GM21447 (cell line): Measurements from ENCODE around the gene CCDC117.
A peak's percentile ranks its signal among the peaks of the same experiment; 100 is the strongest.

Experiments
- ATAC-seq: cut with Tn5 transposase; IDR thresholded peaks from one replicate; pipeline ENCODE4 v1.9.1; 2021; ENCODE audit not compliant: unreplicated experiment

The CCDC117 gene

DNA sequence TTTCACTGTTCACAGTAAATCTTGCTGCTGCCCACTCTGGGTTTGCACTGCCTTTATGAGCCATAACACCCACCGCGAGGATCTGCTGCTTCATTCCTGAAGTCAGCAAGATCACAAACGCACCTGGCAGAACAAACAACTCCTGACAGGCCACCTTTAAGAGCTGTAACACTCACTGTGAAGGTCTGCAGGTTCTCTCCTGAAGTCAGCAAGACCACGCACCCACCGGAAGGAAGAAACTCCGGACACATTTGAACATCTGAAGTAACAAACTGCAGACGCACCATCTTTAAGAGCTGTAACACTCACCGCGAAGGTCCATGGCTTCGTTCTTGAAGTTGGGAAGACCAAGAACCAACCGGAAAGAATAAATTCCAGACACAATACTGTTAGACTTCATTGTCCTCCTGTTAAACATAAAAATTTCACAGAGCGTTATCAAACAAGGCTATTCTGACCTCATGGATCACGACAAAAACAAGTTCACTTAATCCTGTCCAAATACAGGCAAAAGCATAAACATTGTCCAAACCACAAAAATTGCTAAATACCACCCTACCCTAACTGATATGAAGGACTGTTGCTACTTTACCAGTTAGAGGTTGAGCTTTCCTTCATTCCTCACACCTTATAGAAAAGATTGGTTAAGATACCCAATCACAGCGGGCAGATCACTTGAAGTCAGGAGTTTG is 3.0 kb upstream of the CCDC117 start:
- ATAC-seq, result no peak

DNA sequence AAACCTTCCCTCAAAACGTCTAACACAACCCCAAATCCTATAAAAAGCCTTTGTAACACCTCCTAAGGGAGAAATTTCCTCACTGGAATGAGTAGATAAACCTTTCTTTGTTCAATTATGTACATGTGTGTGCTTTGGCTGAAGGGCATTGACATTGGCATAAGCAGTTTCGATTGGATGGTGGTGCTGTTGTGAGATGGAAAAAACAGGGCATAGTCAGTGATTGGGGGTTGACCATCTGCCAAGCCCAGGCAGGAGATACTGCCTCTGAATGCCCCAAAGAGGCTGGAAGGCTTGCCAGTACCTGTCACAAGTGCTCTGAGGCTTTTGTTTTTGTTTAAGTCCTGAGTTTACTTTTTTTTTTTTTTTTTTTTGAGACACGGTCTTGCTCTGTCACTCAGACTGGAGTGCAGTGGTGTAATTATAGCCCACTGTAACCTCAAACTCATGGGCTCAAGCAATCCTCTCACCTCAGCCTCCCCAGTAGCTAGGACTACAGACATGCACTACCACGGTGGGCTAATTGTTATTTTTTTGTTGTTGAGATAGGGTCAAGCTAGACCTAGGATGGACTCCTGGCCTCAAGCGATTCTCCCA is 1.2 kb upstream of the CCDC117 start:
- ATAC-seq, result no peak

DNA sequence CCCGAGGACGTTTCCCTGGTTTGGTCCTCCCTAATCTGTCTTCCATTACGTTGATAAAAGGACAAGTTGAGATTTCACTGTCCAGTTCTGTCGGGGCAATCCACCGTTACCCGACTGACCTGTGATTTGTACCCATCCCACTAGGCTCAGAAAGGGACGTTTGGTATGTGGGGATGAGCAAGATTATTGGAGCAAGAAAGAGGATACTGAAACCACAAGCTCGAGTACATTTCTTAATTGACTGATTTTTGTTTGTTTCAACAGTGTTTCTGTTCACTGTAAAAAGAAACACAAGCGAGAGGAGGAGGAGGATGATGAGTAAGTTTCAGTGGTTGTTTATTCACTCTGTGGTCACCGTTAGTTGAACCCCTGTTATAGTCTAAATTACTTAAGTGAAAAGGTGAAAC is 969 bp downstream of the CCDC117 start:
- peak; percentile 31 for ATAC-seq

DNA sequence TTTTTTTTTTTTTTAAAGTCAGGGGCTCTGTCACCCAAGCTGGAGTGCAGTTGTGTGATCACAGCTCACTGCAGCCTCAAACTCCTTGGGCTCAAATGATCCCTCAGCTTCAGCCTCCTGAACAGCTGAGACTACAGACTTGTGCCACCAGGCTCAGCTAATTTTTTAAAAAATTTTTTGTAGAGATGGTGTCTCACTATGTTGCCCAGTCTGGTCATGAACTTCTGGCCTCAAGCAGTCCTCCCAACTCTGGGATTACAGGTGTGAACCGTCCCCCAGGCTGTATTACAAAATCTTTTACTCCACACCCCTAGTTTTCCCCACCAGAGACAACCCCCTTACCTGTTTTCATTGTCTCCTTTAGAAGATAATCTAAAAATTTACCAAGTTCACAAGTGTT is 1.9 kb downstream of the CCDC117 start:
- ATAC-seq, result no peak

DNA sequence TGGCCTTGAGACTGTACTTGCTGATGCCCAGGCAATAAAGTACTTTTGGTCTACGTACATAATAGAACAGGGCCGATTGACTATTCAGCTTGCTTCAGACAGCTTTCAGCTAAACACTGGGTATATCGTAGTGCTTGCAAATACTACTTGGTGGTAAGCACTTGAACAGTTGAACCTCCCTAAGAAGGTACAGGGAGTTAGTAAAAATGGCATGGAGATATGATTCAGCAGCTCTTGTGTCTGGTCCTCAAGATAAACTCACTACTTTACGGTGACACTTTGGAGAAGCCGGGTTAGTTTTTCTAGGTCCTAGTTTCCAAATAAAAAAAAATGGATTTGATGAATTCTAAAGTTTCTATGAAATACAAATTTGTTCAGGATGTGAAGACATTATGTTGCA is 7.3 kb downstream of the CCDC117 start:
- ATAC-seq, result no peak

DNA sequence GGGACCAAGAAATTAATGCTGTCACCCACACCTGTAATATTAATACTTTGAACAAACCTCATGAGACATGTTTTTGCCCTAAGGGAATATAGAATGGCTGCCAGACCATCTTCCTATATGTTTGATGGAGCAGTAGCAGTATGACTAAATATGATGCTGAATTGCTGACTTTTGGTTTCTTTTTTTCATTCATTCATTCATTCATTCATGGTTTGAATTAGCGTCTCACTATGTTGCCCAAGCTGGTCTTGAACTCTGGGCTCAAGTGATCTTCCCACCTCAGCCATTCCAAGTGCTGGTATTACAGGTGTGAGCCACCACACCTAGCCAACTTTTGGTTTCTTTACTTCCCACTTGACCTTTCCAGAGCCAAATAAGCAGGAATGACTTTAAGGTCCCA is 7.8 kb downstream of the CCDC117 start:
- ATAC-seq, result no peak

DNA sequence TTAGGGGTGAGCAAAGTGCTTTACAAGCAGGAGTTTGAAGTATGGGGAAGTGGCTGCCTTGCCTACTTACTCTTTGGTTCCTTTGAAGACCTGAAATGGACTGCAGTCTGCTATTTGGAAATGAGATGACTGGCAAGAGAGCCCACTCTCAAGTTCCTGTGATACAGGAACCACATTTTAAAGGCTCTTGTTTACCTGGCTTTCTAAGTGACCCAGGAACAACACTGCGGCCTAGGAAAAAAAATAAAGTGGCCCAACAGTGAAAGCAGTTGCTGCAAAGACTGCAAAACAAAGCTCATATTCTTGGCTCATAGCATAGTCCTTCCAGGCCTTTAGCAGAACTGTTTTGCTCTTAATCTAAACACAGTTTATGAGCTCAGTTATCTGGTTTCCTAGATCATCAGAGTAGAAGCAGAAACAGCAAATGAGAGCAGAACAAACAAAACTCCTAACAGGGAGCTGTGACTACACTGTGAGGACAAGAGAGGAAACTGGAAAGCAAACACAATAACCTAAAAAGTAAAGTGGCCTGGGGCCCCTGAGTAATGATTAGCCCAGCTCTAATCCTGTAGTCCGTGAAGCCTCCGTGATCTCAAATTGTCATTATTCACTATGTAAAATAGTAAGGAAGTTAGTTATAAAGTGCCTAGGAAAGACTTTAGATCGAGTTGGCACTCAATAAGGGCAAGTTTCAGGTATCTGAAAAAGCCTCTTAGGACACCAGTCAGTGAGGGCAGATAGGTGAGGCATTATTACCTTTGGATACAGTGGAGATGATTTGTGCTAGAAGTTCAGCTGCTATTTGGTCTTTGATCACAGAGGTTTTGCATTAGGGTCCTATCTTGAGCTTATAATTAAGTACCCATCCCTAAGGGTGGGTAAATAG is 11.5 kb downstream of the CCDC117 start:
- no peak for ATAC-seq

DNA sequence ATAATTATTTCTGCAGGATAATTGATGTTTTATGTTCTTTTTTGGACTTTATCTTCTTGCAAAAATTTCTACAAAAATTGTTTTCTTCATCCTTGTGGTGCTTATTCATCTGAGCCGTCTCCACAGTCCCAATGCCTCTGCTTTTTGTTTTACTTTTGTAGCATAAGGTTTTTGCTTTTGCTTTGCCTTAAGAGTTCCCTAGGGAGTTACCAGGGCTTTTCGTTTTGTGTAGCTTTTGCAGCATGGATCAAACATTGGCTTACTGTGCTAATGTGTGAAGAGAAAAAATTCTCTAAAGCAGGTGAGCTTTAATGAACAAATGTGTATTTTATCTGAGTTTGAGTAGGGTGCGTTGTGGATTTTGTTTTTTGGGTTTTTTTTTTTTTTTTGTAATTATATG is 16.1 kb downstream of the CCDC117 start:
- no peak for ATAC-seq

DNA sequence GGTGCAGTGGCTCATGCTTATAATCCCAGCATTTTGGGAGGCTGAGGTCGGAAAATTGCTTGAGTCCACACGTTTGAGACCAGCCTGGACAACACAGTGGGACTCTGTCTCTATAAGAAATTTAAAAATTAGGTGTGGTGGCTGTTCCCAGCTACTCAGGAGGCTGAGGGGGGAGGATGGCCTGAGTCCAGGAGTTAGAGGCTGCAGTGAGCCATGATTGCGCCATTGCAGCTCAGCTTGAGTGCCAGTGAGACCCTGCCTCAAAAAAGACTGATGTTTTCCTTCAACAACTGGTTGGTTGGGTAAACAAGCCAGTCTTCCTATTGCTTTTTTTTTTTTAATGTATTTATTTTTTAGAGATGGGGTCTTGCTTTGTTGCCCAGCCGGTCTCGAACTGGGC is 18.6 kb downstream of the CCDC117 start:
- ATAC-seq, result no peak

DNA sequence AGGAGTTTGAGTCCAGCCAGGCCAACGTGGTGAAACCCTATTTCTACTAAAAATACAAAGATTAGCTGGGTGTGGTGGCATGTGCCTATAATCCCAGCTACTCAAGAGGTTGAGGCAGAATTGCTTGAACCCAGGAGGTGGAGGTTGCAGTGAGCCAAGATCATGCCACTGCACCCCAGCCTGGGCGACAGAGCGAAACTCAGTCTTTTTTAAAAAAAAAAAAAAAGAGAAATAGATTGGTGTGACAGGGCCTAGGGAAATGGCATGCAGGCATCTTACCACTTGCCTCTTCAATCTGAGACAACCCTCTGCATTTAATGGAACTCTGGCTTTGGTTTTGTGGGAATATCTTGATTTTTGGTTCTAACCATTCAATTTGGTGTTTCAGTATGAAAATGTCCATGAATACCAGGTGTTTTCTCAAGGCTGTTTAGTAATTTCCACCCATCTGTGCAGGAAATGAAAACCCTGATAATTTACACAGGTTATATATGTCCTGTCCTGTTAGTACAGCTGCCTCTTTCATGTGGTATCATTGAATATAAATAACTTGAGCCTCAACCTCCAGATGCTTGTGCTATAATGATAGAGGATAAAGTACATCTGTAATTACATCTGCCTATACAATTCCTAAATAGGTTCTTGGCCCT is 19.5 kb downstream of the CCDC117 start:
- peak; percentile 61 for ATAC-seq

DNA sequence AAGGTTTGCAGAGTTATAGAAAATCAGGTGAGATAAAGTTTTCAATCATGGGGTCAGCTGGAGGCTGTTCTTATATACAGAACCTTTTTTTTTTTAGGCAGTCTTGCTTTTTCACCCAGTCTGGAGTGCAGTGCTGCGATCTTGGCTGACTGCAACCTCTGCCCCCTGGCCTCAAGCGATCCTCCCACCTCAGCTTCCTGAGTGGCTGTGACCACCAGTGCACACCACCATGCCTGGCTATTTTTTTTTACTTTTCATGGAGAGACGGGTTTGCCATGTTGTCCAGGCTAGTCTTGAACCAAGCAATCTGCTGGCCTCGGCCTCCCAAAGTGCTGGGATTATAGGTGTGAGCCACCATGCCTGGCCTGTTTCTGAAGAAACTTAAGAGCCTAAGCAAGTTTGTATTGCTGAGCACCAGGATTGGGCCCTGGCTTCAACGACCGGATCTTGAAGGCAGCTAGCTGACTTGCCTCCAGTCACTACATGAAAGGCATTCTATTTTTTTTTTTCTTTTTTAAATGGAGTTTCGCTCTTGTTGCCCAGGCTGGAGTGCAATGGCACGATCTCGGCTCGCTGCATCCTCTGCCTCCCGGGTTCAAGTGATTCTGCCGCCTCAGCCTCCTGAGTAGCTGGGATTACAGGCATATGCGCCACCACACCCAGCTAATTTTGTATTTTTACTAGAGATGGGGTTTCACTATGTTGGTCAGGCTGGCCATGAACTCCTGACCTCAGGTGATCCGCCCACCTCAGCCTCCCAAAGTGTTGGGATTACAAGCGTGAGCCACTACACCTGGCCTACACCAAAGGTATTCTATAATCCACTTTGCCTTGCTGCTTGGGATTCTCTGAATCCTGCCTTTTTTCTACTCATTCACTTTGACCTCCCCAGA is 20.2 kb downstream of the CCDC117 start:
- peak; percentile 34 for ATAC-seq

DNA sequence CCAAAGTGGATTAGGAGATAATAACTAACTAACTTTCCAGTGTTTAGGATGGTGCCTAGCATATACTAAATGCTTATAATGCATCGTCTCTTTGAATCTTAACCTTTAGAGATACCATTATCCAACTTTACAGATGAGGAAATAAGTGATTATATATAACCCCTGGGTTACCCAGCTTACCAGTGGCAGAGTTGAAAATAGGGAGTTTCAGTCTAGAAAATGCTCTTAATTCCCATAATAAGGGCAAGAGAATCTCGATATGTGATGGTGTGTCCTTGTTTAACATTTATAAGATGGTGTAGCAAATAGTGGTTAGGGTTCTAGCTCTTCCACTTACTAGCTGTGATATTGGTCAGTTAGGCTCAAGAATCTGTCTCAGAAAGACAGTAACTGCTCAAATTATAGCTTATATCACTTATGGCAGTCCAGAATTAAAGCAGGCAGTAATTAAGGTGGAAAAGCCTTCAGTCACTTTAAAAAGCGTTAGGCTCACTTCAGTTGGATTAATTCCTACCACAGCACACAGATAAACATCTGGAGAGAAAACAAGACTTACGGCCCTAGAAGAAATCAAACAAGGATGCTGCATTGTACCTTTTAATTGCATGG is 21.6 kb downstream of the CCDC117 start:
- no peak for ATAC-seq

DNA sequence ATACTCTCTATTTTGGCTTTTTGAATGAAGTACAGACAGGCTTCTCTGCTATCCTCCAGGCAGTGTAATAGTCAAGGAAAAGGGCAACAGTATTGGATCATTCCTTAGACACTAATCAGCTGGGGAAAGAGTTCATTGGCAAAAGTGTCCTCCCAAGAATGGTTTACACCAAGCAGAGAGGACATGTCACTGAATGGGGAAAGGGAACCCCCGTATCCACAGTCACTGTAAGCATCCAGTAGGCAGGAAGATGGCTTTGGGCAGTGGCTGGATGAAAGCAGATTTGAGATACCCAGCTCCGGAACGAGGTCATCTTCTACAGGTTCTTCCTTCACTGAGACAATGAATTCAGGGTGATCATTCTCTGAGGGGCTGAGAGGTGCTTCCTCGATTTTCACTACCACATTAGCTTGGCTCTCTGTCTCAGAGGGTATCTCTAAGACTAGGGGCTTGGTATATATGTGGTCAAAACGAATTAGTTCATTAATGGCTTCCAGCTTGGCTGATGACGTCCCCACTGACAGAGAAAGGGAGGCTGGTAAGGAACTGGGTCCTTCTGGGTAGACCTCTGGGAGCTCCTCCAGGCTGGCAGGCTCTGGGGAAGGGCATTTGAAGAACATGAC is 22.7 kb downstream of the CCDC117 start:
- no peak for ATAC-seq

DNA sequence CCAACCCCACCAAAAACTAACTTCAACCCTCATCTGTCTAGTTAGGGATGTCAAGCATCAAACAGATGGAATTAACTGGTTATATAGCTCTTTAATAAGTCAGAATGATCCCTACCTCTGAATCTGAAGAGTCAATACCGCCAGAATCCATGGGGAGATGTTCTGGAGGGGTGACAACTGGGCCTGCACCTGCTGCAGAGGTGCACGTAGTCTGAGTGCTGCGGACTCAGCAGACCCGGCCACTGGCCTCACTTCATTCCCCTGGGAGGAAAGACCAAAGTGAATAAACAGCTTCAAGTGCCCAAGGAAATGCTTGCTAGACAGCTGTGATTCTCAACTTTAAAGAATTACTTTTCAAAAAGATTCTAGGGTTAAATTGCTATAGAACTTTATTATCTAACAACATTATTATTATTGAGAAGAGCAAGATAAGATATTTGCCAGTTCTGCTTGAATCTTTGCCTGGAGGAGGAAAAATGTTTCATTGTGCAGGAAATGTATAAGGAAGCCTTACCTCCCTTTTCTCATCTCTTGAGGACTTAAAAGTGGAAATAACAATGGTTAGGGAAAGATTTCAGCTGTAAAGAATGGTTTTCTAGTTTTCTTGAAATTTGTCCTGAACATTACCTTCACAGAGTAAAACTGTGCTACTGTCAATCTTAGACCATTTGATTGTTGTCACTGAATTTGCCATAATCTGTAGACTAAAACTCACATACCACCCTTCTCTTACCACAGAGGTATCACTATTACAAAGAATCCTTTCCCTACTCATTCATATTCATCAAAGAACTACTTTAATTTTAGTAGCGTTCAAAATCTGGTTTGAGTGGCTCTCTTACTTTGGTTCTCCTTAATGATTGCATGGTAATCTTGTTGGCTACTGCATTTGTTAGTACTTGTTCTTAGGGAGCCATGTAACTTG is 23.7 kb downstream of the CCDC117 start:
- no peak for ATAC-seq

DNA sequence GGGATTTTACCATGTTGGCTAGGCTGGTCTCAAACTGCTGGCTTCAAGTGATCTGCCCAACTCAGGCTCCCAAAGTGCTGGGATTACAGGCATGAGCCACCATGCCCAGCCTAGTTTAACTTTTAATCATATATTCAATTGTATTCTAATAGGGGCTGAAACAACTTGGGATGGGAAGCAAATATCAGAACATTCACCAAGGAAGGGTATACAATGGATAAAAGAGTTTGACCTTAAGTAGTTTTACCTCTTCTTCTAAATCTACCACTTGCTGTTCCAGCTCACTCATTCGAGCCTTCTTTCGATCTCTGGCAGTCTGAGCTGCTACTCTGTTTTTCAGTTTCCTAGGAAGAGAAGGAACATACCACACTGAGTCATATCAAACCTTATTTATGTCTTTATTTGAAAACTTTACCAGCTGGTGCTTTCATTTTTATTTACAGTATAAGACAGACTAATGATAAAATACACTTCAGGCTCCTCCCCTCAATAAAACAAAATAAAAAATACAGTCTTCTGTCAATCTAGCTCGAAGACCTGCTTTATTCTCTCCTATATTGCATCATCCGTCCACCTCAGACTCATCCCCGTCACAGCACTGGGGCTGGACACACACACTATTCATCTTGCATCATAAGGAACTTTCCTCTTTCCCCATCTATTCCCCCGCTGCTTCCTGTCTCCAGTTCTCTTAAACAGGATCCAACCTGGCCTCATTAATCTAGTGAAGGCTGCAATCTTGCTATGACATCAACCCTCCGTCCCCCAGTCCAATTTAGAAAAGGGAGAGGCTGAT is 26.5 kb downstream of the CCDC117 start:
- ATAC-seq, result no peak

DNA sequence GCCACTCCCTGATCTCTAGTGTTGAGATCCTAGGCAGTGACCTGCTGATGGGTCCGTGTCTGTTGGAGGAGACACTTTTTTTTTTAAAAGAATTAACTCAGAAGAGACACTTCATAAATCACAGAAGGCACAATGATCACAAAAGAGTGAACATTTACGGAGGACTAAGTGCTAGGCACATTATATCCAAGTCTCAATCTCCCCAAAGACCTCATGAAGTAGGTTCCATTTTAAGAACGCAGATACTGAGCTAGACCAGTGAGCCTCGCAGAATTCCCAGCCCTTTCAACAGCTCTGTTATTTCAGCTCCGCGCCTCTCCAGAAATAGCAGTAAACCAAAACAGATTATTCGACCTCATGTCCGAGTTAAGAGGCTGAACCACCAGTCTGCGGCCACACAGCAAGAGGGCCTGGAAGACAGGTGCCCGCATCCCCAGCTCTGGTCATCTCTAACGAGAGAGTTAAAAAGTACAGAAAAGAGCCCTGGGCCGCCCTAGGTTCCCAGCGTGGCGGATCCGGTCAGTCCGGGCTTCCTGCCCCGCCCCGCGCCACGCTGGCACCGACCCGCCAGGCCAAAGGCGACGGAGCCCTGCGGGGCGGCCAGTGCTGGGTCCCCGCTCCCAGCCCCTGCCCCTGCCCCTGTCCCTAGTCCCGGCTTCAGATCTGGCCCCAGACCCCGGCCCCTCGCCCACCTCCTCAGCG is 27.3 kb downstream of the CCDC117 start:
- peak; percentile 16 for ATAC-seq
